Cortex of kidney (tissue), 1 donor: ENCODE measurements around the gene TNPO3.
"Not testable (repeated sequence)": the region's sequence is repeated elsewhere in the genome, so short reads cannot be mapped to it uniquely, and the experiment has no call there.

ENCODE experiments used
- DNase-seq: peaks from one replicate; lab custom pipeline; 2025; lab: John Stamatoyannopoulos, UW

TNPO3 gene

DNA sequence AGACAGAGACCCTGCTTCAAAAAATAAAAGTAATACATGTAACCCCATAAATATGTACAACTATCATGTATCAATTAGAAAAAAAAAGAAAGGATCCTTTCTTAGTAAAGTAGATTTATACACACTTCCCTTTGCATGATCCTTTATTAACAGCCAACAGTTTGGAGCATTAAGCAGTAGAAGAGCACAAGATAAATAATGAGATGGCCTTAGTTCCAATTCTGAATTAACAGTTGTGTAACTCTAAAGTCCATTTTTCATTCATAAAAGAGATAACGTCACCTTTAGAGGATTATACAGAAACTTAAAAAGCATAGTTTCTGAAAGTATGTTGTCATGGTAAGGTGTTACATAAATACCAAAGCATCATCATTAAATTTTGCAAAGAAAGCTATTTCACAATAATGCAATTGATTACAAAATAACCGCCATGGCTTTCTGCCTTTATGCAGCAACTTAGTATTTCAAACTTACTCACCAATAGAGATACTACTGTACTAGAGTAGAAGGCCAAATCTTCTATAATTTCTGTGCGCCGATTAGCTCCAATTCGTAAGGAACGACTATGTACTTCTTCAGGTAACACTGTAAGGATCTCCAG, 40.3 kb downstream of the TNPO3 start:
- no peak for DNase-seq

DNA sequence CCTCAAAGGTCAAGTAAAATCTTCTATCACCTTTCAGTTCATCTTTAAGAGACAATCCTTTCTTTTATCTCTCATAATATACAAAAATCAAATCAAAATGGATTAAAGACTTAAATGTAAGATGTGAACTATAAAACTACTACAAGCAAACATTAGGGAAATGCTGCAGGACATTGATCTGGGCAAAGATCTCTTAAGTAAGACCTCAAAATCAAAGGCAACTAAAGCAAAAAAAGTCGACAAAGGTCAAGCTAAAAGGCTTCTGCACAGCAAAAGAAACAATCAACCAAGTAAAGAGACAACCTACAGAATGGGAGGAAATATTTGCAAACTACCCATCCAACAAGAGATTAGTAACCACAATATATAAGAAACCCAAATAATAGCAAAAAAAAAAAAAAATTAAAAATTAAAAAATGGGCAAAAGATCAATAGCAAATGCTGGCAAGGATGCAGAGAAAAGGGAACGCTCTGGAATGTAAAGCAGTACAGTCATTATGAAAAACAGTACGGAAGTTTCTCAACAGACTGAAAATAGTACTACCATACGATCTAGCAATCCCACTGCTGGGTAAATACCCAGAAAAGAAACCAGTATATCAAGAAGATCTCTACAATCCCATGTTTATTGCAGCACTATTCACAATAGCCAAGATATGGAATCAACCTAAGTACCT, 41.7 kb downstream of the TNPO3 start:
- no peak for DNase-seq

DNA sequence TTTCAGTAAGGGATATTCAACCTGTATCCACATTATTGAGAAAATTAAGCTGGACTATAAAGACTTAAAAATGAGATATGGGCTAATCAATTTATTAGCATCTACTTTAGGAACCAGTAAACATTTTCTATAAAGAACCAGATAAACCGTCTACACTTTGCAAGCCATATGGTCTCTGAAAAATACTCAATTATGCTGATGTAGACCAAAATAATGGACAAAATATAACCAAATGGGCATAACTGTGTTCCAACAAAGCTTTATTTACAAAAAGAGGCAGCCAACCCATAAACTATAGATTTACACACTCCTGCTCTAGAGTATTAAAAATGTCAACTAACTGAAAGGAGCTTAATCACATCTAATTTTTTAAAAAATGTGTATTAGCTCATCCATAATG, 42.3 kb downstream of the TNPO3 start:
- DNase-seq, result no peak

DNA sequence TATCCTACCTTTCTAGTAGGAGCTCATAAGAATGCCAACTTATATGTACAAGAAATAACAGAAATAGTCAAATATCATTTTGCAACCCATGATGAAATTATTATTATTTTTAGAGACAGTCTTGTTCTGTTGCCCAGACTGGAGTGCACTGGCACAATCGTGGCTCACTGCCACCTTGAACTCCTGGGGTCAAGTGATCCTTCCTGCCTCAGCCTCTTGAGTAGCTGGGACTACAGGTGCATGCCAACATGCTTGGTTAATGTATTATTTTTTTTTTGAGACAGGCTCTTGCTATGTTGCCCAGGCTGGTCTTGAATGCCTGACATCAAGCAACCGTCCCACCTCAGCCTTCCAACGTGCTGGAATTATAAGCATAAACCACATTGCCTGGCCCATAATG, 44.8 kb downstream of the TNPO3 start:
- no peak for DNase-seq

DNA sequence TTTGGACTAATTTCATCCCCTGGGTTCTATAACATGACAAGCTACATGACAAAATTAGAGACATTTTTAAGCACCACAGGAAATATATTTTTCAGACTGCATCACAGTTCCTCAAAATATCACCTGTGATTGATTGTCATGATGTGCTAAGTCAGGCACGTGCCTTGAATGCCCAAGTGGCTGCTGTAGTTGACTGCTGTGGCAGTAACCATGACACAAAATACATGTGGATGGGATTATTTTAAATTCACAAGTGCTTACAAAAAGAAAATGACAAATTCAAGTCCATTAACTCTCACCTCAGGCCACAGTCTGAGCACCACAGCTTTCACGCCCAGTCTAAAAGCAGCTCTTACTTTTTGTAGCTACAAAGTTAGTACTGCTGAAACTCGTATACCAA, 45.5 kb downstream of the TNPO3 start:
- no peak for DNase-seq

DNA sequence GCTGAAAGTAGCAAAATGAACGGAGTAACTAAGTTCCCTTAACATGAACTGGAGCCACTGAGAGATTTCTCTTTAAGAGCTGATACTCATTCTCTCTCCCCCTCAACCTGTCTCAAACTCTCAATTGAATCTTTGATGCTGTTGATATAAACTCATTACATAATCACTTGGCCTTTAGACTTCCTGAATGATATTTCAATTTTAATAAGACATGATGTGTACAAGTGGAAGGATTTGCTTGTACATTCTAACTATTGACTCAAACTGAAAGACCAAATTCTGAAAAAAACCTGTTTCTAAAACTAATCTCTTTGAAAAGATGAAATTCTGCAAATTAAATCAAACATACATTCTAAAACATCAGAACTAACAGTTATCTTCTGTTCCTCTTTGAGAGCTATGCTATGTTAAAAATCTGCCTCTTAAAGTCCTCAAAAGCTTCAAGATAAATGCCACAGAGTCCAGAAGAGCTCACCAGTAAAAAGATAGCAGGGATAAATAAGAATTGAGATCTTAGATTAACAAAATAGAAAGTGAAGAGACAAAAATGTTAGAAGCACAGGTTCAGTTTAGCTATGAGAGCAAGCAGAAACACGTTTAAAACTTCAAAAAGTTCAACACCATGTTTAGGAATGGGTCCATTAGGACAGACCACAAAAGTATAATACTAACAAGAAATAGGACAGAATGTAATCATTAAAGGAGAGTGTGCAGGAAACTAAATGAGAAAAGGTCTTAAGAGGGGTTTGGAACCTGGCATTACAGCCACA, 46.1 kb downstream of the TNPO3 start:
- no peak for DNase-seq

DNA sequence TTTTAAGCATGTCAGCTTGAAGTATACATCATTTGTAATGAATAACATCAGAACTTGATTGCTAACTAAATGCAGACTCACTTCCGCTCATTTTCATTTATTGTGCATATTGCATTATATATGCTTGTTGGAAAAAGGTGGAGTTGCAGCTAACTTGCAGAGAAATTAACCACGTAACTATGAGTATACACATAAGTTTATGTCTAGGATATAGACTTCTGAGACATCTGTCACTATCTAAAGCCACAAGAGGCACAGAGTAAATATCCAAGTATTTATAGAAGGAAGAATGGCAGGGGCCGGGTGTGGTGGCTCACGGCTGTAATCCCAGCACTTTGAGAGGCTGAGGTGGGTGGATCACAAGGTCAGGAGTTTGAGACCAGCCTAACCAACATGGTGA, 47.3 kb downstream of the TNPO3 start:
- DNase-seq, result no peak

DNA sequence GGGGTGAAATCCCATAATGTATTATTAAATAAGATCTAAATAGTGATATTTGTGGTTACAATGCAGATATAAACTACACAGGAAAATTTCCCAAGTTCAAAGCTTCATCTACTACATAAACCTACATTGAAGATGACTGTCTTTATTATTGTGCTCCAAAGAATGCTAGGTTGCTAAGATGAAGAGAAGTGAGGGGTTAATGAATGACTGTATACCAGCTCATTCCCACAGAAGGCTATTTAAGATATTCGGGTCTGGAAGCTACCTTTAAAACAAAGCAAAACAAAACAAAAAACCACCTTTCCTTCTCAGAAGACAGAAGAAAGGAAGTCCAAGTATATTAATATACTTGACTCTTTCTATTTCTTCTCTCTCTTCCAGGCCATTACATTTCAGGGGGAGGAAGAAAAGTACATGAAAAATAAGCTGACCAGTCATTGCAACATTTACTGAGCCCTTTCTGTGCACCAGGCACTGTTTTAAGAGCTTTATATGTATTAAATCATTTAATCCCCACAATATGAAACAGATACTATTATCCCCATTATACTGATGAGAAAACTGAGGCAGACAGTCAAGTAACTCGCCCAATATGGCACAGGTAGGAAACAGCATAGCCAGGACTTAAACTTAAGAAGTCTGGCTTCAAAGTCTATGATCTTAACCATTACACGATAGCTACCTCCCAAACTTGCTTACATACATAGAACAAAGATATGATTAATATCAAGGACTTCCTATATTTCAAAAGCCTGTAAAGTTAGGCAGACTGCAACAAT, 48.1 kb downstream of the TNPO3 start:
- DNase-seq, result no peak

DNA sequence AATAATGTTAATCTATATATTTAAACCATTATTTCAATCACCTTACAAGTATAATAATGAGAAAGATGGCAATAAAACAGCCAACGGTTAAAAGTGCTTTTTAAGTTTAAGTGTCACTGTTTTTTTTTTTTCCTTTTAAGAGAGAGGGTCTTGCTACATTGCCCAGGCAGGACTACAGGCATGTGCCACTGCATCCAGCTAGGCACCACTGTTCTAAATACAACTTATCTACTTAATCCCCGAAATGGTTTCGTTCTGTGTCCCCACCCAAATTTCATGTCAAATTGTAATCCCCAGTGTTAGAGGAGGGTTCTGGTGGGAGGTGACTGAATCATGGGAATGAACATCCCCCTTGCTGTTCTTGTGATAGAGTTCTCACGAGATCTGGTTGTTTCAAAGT, 49.7 kb downstream of the TNPO3 start:
- DNase-seq, result no peak

DNA sequence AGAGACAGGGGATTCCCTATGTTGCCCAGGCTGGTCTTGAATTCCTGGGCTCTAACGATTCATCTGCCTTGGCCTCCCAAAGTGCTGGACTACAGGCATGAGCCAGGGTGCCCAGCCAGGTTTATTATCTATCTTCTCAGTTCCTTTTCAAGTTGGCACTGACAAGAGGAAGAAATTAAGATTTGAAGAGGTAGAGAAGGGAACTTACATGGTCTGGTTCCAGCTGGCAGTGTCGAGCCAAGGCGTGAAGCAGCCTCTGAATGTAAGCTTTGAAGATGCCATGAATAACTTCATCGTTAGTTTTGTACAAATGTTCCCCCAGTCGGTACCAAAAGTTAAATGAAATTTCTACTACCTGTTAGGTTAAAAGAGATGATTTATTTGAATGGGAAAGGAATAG, 57.7 kb downstream of the TNPO3 start:
- DNase-seq, result no peak

DNA sequence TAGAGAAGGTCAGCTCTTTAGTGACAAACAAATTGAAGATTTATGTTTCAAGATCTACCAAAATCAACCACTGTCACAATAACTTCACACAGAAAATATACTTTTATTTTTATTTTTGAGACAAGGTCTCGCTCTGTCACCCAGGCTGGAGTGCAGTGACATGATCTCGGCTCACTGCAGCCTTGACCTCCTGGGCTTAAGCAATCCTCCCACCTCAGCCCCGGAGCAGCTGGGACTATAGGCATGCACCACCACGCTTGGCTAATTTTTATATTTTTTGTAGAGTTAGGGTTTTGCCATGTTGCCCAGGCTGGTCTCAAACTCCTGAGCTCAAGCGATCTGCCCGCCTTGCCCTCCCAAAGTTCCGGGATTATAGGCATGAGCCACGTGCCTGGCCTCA, 60.4 kb downstream of the TNPO3 start:
- DNase-seq, result not testable (repeated sequence)

DNA sequence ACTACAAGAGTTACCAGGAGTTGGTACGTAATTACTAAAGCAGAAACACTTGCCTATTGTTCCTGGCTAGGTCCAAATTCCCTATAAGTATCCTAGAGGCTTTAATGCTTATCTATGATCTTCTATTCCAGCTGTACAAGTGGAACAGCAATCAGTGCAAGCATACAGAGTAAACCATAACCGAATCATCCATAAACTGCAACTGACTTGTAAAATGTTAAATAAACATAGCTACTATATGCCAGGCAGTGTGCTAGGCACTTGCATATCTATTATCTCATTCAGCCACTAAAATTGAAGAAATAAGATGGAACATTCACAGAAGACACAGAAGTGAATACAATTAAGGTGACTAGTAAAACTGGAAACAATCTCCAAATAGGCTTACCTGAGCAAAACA, 61.5 kb downstream of the TNPO3 start:
- DNase-seq, result no peak

DNA sequence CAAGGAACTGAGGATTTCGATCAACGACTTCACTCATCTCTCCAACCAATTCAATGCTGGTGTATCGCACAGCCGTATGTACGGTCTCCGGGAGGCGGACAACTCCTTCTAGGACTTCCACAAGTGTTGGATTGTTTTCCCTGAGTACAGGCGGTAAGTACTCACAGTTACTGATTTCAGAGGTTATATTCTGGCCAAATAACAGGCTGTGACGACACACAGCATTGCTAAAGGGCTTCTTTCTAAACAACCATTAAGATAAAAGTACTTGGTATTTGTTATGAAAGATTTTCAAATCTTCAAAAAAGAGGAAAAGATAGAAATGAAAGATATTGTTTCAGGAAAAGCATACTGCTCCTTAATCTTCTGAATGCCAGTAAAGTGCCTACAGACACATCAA, 65.0 kb downstream of the TNPO3 start:
- no peak for DNase-seq

DNA sequence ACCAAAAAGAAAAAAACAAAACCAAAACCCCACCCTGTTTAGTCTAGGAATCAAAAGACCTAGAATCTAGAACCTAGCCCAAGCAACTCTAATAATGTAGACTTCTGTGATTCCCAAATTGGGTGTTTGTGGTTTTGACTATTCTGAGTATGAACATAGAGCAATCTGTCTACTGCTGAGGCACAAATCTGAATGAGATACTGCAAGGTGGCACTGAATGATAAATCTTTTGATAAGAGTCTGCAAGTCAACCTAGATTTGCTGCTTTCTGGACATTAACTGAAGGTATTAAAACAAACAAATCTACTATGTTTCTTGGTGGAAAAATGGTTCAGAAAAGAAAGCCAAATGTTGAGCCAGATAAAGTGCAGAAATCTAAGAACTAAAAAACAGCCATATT, 66.5 kb downstream of the TNPO3 start:
- no peak for DNase-seq

DNA sequence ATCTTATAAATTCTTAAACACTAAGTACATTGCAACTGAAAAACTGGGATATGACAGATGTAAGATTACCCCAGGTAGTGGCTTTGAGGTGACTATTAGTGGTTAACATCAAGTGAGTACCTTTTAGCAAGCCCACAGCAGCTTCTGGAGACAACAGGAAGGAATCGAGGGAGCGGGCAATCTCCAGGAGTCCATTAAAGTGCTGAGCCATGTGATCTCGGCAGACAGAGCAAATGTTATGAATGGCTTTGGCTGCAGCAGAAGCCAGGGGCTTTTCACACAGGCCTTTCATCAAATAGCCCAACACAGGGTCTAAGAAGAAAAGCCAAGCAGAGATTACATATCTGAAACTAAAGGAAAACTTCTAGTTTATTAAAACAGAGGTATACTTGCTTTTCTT, 68.3 kb downstream of the TNPO3 start:
- no peak for DNase-seq

DNA sequence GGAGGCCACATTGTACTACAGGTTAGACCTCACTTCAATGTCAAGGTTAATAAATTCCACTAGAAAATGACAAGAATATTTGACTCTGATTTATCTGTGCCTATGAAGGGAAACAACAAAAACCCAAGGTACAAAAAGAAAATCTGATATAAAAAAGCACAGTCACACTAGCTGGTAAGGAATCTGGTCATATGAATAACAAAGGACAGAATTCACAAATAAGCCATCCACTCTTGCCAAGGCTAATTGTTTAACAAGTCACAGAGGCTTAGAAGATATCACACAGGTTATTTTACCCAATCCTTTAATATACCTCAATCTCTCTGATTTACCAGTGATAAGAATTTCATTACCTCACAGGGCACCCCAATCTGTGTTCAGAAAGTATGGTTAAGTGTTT, 69.3 kb downstream of the TNPO3 start:
- no peak for DNase-seq

DNA sequence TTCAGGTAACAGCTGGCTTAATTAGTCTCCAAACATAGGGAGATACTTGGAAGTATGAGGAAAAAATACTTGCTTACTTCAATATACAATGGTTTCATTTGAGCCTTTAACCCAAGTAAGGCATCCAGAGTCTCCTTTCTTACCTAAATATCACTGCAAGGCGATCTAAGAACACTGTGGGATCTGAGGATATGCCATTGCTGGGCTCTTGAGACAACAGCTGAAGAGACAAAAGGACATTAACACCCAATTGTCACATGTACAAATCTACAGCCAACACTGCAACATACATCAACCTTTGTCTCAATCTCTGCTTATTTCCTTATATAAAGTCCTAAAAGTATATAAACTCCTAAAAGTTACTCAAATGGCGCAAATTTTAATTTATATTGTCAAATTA, 72.8 kb downstream of the TNPO3 start:
- no peak for DNase-seq

DNA sequence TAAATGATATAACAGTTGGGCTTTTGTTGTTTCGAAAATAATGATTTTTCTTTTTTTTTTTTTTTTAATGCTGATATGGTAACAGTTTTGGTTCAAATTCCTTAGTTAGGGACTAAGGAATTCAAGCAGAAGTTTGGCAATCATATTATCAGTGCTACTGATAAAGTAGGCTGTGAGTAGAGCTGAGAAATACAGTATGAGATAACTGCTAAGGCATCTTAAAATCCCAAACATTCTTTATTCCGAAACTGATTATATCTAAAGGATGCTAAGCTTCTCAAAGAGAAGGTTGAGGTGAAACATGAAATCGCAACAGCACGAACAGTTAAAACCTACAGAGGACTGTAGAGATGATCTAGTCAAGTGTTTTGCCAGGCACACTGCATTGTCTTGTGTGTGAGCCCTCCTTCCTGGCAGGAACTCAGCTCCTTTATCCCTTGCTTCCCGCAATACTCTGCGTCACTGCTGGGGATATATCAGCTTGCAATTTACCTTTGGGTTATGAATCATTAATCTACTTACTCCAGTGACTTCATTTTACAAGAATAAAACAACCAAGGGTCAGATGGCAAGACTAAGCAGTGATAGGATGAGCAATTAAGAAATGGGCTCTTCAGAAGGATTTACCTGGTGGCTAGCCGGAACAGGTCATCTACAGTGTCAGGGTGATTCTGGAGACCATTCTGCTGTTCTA, 80.5 kb downstream of the TNPO3 start:
- no peak for DNase-seq

DNA sequence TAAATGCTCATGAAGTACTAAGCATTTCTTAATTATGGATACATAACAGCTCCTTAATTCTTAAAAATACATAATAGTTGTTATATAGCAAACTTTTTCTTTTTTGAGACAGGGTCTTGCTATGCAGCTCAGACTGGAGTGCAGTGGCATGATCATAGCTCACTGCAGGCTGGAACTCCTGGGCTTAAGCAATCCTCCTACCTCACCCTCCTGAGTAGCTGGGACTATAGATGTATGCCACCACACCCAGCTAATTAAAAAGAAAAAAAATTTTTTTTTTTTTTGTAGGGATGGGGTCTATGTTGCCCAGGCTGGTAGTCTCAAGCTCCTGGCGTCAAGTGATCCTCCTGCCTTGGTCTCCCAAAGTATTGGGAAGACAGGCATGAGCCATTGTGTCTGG, 86.3 kb downstream of the TNPO3 start:
- DNase-seq, result no peak

DNA sequence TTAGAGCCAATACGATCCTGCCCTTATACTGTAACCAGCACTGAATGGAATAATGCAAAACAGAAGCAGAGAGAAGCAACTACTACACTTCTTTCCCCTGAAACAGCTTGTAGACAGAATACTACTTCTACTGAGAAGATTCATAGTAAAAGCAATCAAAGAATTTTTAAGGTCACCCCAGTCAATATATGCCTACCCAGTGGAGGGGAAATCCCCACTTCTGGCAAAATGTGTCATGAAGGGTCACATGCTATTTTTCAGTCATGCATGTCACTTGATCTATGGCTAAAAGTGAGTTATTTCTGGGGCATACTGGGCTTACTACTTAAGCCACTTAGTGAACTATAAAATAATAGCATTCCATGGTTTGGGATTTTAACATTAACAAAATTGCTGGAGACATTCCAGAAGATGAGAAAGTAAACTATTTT, 91.6 kb downstream of the TNPO3 start:
- no peak for DNase-seq

DNA sequence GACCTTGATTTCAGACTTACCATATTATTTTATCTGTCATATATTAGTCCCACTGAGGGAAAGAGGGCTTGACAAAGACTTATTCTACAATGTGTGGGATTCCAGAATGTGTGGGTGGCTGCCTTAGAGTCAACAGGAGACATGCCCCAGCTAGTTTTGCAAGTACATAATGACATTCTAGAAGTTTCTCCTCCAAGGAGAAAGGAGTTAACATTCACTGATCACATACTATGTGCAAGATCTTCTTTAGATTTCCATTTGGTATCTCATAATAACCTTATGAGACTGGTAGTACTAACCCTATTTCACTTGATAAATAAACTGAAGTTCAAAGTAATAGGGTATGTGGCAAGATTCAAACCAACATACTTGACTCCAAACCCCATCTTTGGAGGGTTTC, 92.0 kb downstream of the TNPO3 start:
- DNase-seq, result no peak

DNA sequence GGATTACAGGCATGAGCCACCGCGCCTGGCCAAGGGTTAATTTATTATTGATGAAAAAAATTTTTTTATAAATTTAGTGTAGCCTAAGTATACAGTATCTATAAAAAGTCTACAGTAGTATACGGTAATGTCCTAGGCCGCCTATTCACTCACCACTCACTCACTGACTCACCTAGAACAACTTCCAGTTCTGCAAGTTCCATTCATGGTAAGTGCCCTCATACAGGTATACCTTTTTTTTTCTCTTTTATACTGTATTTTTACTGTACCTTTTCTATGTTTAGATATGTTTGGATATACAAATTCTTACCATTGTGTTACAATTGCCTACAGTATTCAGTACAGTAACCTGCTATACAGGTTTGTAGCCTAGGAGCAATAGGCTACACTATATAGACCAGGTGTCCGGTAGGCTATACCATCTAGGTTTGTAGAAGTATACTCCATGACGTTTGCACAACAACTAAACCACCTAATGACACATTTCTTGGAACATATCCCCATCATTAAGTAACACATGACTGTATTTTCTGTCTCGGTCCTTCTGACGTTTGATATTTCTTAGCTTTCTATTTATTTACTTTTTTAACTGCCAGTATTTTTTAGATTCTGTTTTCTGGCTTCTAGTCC, 93.8 kb downstream of the TNPO3 start:
- DNase-seq, result no peak
